Stimulated activated CD4-positive, alpha-beta T cell treated with anti-CD3 and anti-CD28 coated beads, Interleukin-1b, Interleukin-23, amount 100 ng/mL, for 24 hours (primary cell): ENCODE measurements around the gene RAP1GAP2.
"Not testable (repeated sequence)": the region's sequence is repeated elsewhere in the genome, so short reads cannot be mapped to it uniquely, and the experiment has no call there.

Experiments used
- DNase-seq, 4 experiments: peaks; one replicate each; pipeline ENCODE4 v3.0.0-alpha.2; 2020; ENCODE audit warnings: low read depth in 4 of 4, low spot score in 1 of 4

The RAP1GAP2 gene

DNA sequence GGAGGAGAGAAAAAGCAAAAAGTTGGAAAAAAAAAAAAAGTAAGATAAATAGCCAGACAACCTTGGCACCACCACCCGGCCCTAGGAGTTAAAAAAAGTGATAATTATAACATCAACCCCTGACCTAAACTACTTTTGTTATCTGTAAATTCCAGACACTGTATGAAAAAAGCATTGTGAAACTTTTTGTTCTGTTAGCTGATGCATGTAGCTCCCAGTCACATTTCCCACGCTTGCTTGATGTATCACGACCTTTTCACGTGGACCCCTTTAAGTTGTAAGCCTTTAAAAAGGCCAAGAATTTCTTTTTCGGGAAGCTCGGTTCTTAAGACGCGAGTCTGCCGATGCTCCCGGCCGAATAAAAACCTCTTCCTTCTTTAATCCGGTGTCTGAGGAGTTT, 10.9 kb upstream of the RAP1GAP2 start:
- DNase-seq, result not testable (repeated sequence)

DNA sequence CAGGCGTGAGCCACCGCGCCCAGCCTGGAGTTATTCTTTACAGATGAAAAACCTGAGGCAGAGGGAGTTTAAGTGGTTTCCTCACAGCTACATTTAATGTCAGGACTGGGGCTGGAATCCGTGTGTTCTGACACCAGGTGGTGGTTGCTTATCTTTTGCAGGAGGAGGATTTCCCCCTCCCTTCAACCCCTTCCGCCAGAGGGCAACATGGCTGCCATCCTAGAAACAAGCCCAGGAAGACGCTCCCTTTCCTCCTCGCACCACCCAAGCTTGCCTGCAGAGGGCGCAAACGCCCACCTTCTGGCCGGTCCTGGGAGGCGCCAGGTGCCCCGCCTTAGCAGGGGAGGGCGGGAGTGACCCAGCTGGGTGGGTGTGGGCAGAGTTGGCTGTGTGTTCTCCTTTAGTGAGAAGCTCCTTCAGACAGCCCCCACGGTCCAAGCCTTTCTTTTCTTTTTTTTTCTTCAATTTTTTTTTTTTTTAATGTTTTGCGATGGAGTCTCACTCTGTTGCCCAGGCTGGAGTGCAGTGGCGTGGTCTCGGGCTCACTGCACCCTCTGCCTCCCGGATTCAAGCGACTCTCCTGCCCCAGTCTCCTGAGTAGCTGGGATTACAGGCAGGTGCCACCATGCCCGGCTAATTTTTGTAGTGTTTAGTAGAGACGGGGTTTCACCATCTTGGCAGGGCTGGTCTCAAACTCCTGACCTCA, 9.9 kb upstream of the RAP1GAP2 start:
- peak; percentile 78 to 87 (median 81) for DNase-seq

DNA sequence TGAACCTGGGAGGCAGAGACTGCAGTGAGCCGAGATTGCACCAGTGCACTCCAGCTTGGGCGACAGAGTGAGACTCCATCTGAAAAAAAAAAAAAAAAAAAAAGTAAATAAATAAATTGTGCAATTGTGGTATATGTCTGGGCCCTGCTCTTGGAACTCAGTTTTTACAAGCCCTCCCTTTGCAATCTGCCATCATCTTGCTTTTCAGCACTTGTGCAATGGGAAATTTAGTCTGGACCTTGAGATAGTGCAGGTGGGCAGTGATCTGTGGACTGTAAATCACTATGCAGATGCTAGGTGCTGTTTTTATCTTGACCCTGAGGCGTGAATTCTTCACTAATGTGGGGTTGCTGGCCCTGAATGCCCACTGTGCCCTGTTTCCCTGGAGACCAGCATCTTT, 6.5 kb upstream of the RAP1GAP2 start:
- DNase-seq, result no peak

DNA sequence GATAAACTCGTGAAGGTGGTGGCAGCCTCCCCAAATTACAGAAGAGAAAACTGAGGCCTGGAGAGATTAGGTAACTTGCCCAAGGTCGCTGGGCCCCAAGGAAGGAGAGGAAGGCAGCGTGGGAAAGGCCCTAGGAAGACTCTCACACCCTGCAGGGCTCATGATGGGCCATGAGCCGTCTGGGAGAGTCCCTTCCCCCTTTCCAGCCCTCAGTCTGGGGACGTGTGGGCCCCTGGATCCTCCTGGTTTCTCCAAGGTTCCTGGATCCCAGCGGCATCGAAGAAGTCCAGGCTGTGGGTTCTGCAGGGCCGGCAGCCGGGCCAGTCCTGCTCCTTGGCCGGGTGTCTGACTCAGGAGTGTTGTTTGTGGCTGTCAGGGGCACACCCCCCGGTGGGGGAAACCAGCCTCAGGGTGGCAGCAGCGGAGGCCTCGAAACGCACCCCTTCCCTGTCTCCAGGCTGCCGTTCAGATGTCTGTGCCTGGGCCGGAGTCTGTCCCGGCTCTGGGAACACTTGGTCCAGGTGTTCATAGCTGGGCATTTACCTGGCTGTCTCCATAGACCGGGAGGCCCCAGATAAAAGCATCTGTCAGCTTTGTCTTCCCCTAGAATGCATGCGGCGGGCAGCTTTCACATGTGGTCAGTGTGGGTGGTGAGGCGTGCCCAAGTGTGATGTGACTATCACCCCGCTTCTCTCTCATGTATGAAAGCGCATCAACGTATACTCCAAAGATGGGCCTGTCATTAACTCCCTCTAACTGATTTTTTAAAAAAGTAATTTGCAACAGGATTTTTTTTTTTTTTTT, 3.7 kb upstream of the RAP1GAP2 start:
- DNase-seq, result peak in 2 of 4 experiments; percentile 27 to 54

DNA sequence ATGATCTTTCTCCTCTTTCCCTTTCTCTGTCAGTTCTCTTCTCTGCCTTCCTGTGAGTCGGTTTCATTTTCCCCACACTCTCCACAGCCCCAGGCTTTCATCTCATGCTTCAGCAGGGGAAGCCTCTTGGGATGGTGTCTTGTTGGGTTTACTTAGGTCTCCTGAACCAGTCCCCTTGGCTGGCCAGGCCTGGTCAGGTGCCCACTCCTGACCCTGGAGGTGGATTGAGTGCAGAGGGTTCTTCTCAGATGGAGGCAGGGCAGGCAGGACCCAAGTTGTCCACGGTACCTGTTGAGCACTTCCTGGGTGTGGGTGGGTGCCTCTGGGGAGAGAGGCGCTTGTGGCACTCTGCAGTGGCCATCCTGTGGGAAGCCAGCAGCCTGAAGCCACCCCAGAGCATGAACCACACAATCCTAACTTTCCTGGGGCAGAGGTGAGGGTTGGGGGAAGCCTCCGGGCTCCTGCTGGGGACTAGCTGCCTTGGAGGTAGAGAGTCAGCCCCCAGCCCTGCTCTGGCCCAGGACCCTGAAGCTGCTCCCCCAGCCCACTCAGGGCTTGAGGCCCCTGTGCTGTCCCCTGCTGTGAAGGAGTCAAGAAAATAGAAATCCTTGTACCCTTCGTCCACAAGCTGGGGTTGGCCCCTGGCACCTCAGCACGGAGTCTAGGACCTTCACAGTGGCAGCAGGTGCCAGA, 2.0 kb upstream of the RAP1GAP2 start:
- DNase-seq, result no peak

DNA sequence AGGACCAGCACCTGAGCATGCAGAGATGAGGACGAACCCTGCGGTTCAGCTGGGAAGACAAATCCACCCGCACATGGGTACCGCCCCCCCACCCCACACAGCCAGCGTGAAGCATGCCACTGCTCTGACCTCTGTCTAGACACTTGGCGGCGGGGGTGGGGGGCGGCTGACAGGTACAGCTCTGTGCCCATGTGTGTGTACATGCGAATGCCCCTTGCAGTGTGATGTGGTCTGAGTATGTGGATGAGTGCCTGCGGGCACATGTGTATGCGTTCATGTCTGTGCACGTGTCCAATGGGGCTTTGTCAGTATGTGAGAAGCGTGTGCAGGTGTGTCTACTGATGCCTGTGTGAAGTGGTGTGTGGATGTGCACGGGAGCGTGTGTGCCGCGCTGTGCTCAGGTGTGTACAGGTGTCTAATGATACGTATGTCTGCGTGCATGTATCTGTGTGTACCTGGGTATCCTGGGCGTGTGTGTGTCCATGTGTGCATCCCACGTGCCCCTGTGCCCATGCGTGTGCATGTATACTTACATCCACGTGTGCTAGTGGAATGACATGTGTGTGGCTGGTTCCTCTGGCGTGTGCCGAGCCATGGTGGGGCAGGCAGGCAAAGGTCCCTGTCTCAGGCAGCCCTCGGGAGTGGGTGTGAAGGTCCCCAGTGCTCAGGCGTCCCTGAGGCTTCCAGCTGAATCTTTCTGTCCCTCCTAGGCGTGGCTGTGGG, 636 bp upstream of the RAP1GAP2 start:
- no peak for DNase-seq

DNA sequence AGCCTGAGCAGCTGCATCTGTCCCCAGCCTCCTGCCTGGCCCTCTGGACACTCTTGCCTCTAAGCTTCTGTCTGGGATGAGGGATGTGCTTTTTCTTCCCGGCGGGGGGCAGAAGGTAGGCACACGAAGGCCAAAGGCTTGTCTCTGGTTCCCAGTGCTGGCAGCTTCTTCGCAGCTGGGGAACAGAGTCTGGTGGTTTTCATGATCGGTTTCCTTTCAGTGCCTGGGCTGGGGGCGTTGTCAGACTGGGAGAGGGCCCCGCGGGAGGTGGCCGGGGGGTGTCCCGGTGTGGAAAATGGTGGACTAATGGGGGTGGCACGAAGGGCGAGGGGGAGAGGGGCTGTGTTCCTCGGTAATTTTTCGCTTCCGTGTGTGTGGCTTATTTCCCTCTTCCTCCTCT, 988 bp downstream of the RAP1GAP2 start:
- no peak for DNase-seq

DNA sequence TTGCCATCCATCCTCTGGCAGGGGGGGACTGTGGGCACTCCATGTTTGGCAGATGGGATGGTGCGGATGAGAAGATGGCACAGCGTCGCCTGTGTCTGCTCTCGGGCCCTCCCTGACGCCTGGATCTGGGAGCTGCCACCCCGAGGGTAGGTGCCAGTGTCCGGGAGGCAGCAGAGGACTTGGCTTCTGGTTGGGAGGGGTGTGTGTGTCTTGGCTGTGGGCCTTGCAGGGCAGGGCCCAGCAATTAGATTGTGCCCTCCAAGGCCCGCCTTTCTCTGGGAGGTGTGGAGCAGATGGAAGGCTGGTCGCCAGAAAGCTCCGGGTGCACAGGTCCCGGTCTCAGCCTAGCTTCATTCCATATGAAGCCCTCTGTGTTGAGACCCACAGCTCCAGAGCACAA, 1.4 kb downstream of the RAP1GAP2 start:
- no peak for DNase-seq

DNA sequence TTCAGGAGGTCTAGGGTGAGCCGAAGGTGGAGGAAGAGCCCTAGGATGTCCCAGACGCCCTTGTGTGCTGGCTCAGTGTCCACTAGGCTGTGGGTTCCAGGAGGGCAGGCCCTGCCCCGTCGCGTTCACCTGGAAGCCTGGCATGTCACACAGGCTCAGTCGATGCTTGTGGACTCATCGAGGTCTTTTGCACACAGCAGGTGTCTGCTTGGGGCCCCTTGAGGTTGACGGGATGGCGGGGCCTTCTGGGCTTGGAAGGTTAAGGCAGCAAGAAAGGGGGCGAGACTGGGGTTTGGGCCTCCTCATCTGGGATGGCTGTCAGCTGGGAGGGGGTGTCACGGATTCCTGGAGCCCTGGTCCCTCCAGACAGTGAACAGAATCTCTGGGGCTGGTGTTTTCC, 1.9 kb downstream of the RAP1GAP2 start:
- no peak for DNase-seq

DNA sequence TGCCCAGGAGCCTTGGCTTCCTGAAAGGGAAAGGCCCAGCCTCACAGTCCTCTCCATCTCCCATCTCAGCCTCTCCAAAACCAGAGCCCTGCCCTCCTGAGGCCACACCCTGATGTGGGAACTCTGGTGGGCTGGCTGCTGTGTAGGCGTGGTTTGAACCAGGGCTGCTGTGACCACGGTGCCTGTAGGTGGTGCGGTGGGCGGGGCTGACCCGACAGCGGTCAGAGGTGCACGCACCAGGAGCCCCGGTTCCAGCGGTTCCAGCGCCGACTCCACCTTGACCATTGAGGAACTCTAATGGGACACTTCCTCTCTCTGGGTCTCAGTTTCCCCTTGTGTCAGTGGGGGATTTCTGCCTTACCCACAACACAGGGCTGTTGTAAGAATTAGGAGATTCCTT, 2.4 kb downstream of the RAP1GAP2 start:
- DNase-seq, result no peak

DNA sequence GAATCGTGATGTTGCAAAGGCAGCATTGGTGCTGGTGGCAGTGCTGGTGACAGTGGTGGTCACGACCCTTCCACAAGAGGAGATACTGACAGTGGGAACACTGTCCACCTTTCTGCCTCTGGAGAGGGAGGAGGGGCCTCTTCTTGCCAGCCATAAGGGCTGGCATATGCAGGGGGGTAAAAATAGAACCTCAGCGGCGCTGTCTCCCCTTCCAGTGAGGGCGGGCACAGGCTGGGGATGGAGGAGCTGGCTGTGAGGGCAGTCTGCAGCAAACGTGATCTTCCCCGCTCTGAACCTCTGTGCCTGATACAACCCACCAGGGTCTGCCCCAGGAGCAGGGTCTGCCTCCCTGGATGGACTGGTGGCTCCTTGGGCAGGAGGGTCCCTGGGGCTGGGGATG, 3.4 kb downstream of the RAP1GAP2 start:
- DNase-seq, result no peak

DNA sequence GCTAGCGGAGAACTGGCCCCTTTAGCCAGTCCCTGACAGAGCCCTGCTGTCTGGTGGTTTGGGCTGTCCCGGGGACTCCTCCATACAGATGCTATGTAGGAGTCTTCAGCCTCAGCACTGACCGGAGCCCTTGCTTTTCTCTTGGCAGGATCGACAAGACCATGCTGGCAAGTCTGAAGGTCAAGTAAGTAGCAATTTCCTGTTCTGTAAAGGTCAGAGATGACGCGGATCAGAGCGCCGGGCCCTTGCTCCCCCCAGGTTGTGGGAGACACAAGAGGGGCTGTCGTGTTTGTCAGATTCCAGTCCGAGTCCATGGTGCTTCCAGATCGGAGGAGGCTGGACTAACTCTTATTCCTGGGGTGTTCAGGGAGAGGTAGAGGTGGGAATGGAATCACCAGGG, 4.1 kb downstream of the RAP1GAP2 start:
- DNase-seq, result no peak

DNA sequence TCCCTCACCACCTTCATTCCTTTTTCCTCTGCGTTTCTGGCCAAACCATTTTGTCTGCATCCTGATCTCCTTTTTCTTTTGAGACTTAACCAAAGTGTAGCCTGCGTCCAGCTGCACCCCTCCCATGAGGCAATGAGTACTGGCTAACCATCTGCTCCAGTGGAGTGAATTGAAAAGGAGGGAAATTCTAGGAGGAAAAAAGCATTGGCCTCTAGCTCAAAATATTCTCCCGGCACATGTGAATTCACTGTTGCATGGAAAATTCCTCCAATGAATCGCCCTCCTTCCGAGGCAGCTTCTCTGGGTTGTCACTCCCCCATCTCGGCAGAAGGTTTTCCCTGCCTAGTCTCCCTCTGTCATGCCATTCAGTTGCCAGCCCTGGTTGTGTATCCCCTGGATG, 5.6 kb downstream of the RAP1GAP2 start:
- DNase-seq, result no peak

DNA sequence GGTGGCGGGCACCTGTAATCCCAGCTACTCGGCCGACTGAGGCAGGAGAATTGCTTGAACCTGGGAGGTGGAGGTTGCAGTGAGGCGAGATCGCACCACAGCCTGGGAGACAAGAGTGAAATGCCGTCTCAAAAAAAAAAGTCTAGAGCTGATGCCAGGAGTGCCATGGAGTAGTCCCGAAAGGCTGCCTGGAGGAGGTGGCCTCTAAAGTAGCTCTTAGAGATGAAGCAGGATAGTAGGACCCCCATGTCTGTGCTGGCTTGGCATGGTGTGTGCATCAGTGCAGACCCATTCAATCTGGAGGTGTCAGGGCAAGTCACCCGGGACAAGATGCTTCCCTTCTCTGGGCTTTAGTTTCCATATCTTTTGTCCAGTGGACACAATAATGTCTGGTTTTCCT, 6.3 kb downstream of the RAP1GAP2 start:
- DNase-seq, result no peak

DNA sequence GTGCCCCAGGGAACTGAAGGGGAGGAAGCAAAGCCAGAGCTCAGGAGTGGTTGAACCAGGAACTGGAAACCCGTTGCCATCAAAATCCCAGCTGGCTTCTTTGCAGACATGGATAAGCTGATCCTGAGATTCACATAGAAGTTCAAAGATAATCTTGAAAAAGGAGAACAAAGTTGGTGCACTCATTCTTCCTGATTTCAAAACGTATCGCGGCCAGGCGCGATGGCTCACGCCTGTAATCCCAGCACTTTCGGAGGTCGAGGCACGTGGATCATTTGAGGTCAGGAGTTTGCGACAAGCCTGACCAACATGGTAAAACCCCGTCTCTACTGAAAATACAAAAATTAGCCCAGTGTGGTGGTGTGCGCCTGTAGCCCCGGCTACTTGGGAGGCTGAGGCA, 7.1 kb downstream of the RAP1GAP2 start:
- no peak for DNase-seq

DNA sequence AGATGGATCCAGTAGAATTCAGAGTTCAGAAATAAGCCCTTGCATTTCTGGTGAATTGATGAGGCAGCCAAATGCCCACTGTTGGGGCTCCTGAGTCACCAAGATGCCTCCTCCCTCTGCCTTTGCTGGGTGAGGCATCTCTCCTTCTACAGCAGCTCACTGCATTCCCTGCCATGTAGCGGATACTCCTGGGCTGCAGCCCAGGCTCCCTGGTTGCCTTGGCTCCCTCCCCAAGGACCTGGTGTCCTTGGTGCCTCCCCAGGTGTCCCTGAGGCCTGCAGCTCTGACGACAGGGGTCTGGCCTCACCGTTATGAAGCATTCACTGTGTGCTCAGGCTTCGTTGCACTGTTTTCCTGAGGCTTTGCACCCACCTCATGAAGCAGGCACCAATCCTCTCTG, 7.7 kb downstream of the RAP1GAP2 start:
- DNase-seq, result no peak

DNA sequence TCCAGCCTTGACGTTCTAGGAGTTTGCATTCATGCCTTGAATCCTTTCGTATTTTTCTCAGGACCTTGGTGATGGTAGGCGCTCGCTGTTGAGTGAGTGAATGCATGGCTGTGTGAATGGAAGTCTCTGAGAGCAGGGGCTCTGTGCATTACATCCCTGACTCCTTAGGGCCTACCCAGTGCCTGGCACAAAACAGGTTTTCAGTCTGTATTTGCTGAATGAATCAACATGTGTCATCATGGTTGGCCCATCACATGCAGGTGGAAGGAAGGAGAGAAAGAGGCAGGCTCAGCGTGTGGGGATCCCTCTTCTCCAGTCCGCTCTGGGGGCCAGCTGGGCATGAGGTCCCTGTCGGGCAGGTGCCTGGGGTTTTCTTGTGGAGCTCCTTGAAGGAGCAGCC, 8.7 kb downstream of the RAP1GAP2 start:
- no peak for DNase-seq

DNA sequence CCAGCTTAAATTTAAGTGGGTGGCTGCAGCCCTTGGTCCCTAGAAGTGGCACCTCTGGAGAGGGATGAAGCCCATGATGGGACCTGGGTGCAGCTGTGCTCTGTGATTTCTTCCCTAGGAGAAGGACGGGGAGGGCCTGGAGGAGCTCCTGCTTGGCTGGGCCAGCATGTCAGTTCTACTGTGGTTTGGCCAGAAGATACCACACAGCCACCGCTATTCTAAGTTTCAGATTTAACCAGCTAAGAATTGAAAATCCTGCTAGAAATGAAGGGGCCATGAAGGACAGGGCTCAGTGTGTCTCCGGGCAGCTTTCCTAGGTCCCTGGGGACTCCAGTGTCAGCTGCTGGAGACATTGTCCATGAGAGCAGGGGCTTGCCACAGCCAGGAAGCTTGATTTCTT, 9.7 kb downstream of the RAP1GAP2 start:
- no peak for DNase-seq

DNA sequence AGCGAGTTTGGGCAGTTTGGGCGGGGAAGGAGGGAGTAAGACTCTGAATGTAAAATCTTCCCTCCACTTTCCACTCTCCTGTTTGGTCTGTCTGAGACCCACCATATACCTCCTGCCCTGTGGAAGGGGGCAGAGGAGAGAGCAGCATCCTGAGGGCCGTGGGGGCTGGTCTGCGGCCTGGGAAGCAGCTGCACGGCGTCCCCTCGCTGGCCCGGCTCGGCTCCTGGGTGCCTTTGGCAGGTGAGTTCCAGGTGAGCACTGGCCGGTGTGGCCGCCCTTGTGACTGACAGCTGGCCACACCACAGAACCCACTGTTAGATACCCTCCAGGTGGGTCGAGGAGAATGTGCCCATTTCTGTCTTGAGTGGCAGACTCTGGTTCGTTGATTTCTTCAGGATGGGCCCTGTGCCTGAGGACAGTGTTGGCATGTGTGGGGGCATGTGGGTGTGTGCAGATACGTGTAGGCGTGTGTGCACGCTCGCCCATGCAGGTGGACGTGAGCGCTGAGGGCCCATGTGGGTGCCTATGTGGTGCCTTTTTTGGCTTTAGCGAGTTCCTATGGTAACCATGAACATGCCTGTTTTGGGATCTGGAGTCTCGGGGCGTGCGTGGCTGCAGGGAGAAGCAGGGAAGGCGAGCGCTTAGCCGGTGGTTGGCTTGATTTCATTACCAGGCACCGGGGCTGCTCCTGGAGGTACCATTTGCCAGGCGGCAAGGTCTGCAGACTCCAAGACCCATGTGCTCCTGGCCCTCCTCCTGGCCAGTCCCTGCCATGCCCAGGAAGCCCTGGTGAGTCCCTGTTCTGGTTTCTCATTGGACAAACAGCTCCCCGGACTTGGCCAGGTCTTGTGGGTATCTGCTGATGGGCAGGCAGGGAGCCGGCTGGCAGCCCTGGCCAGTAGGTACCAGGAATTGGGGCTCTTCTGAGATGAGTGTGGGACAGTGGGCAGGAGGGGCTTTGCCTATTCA, 12.4 kb downstream of the RAP1GAP2 start:
- DNase-seq, result no peak

DNA sequence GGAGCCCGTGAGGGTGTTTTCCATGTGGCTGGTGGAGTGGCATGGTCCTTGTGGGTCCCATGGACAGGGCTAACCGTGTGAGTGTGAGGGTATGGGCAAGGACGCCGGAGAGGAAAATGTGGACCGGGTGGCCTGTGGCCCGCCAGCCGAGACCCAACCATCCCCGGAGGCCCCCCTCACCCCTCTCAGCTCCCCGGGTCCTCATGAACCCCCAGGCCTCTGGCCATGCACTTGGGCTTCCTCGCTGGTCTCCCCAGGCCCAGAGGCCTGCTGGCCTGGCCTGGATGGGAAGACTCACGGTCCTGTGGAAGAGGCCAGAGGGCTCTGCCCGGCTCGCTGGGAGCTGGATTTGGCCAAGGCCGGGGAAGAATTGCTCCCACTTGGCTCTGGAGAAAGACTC, 13.1 kb downstream of the RAP1GAP2 start:
- no peak for DNase-seq
